GM12878 (cell line): ENCODE measurements around the gene UNC13B. TPM values are rescaled to one million over a fixed set of nuclear protein-coding genes. Genes with fewer than 3 reads are reported as not detected.

ENCODE experiments used
- ATAC-seq: fragments of 200-7000 bp; cut with Tn5 transposase; 3 replicates; pipeline ENCODE4 v1.9.1; 2020; ENCODE audit warnings: mild to moderate bottlenecking, moderate library complexity
- BruUV-seq: library from RNA; stranded (reverse); fragments of 400-500 nt; replicated peaks from 2 replicates; lab custom pipeline; 2021; lab: Mats Ljungman, UMichigan
- CTCF ChIA-PET: fragments of 300-600 bp; sonication (Branson Sonifier 250); formaldehyde crosslinking; extraction: SDS; loops from one replicate; lab custom pipeline; 2021; ENCODE audit warnings: inconsistent platforms; lab: Yijun Ruan, JAX
- POLR2A ChIA-PET: fragments of 350-600 bp; formaldehyde crosslinking; extraction: SDS; loops from one replicate; lab custom pipeline; 2021; ENCODE audit warnings: inconsistent platforms; lab: Charles Lee
- RAD21 ChIA-PET: fragments of 300-600 bp; sonication (Branson Sonifier 250); formaldehyde crosslinking; loops from one replicate; lab custom pipeline; 2023; ENCODE audit warnings: antibody characterized with exemption; ENCODE audit not compliant: unreplicated experiment; lab: Charles Lee
- SMC1A ChIA-PET: fragments of 300-600 bp; sonication (Branson Sonifier 250); formaldehyde crosslinking; loops from one replicate; lab custom pipeline; 2023; ENCODE audit not compliant: unreplicated experiment, uncharacterized antibody; lab: Charles Lee
- DNase-seq: peaks from one replicate; pipeline ENCODE4 v3.0.0-alpha.2; 2011; ENCODE audit warnings: low read depth, low spot score
- FAIRE-seq: peaks from 3 replicates; lab custom pipeline; 2011; peaks lifted over from hg19 to GRCh38; lab: Jason Lieb, UNC
- H2AFZ ChIP-seq: 2 replicates; pipeline ENCODE4 v1.6.0; 2011; ENCODE audit warnings: low read depth, low read length, control low read depth; ENCODE audit not compliant: control insufficient read depth
- H3K27ac ChIP-seq: 2 replicates; pipeline ENCODE4 v1.5.1; 2011; ENCODE audit warnings: control low read depth; ENCODE audit not compliant: control insufficient read depth, insufficient read depth
- H3K27me3 ChIP-seq, 2 experiments: replicated peaks in 1 of 2; 2 replicates each; pipeline versions ENCODE4 v1.6.0 to v1.6.1; 2011; ENCODE audit warnings: low read length in 1 of 2; ENCODE audit not compliant: control insufficient read depth in 2 of 2, insufficient read depth in 2 of 2
- H3K36me3 ChIP-seq, 2 experiments: 2 replicates each; pipeline ENCODE4 v1.5.1; 2011; ENCODE audit warnings: low read length in 1 of 2; ENCODE audit not compliant: control insufficient read depth in 2 of 2, insufficient read depth in 2 of 2
- H3K4me1 ChIP-seq: 2 replicates; pipeline ENCODE4 v1.6.1; 2011; ENCODE audit warnings: mild to moderate bottlenecking, low read length, moderate library complexity, mixed read lengths; ENCODE audit not compliant: control insufficient read depth, insufficient read depth
- H3K4me2 ChIP-seq: 2 replicates; pipeline ENCODE4 v1.6.0; 2011; ENCODE audit warnings: control low read depth; ENCODE audit not compliant: control insufficient read depth, insufficient read depth
- H3K4me3 ChIP-seq: fragments of 200-600 bp; sonication (generic); 2 replicates; pipeline ENCODE4 v1.5.1; 2016
- H3K79me2 ChIP-seq: 2 replicates; pipeline ENCODE4 v1.6.0; 2011; ENCODE audit warnings: low read length; ENCODE audit not compliant: control insufficient read depth, insufficient read depth
- H3K9ac ChIP-seq: 2 replicates; pipeline ENCODE4 v1.8.0; 2011; ENCODE audit warnings: low read length, control low read depth, mixed read lengths; ENCODE audit not compliant: control insufficient read depth, insufficient read depth
- H3K9me3 ChIP-seq: replicated peaks from 3 replicates; pipeline ENCODE4 v1.5.1; 2011; ENCODE audit warnings: mild to moderate bottlenecking, low read length; ENCODE audit not compliant: control insufficient read depth, insufficient read depth
- H4K20me1 ChIP-seq: 2 replicates; pipeline ENCODE4 v1.6.0; 2011; ENCODE audit not compliant: control insufficient read depth, insufficient read depth
- FOS ChIP-seq: IDR thresholded peaks from 3 replicates; pipeline ENCODE4 v1.6.1; 2011; ENCODE audit warnings: borderline replicate concordance; ENCODE audit not compliant: insufficient read length; ENCODE audit errors: extremely low read depth
- GABPA ChIP-seq: IDR thresholded peaks from 2 replicates; pipeline ENCODE4 v1.6.1; 2014; ENCODE audit warnings: antibody characterized with exemption, low read depth, mild to moderate bottlenecking, inconsistent platforms
- MYB ChIP-seq: fragments of 150-350 bp; IDR thresholded peaks from 2 replicates; pipeline ENCODE4 v1.6.1; 2014; ENCODE audit warnings: mild to moderate bottlenecking, low read depth, low read length, borderline replicate concordance
- NFYB ChIP-seq: IDR thresholded peaks from 2 replicates; pipeline ENCODE4 v1.6.1; 2011; ENCODE audit warnings: low read depth, mild to moderate bottlenecking, low read length, improper control_type of control experiment, moderate library complexity; ENCODE audit not compliant: insufficient read depth
- POLR2AphosphoS2 ChIP-seq: IDR thresholded peaks from 2 replicates; pipeline ENCODE4 v1.6.1; 2011; ENCODE audit warnings: low read depth, mild to moderate bottlenecking, low read length, improper control_type of control experiment, moderate library complexity
- SPI1 ChIP-seq: IDR thresholded peaks from 2 replicates; pipeline ENCODE4 v1.6.1; 2011; ENCODE audit warnings: low read depth, mild to moderate bottlenecking, low read length, moderate library complexity, borderline replicate concordance; ENCODE audit not compliant: insufficient read depth
- YY1 ChIP-seq: IDR thresholded peaks from 2 replicates; pipeline ENCODE4 v1.6.1; 2011; ENCODE audit warnings: low read depth, mild to moderate bottlenecking, low read length
- WGBS: methylation state at CpG from one replicate; pipeline ENCODE4 v1.1.6; 2016; ENCODE audit warnings: low lambda C conversion rate; ENCODE audit not compliant: insufficient replicate concordance, insufficient coverage; ENCODE audit errors: missing lambda C conversion rate; 5-methylcytosine and 5-hydroxymethylcytosine counted together
- in situ Hi-C: fragments of 300-500 bp; cut with MboI; formaldehyde crosslinking; loops from 9 replicates; pipeline ENCODE4 v1.14.3; 2018; ENCODE audit warnings: mixed read lengths
- intact Hi-C: fragments of 100-400 bp; cut with micrococcal nuclease; formaldehyde crosslinking; loops from one replicate; pipeline ENCODE4 v1.14.2; 2022; ENCODE audit not compliant: unreplicated experiment
- polyA plus RNA-seq, 11 experiments: library from polyadenylated mRNA; depleted of rRNA in 4 of 11; unstranded in 6 of 11; stranded (reverse) in 5 of 11; fragments of >200 nt; fragmentation: Nextera tagmentation in 4 of 11; fragmentation: Illumina TruSeq in 1 of 11; extraction: Ambion mirVana in 4 of 11; extraction: Trizol in 1 of 11; gene quantifications; 1 replicate in 1 of 11; 2 replicates in 10 of 11; pipeline versions ENCODE4 v1.2.1 to v1.2.3, GENCODE V29; 2011 to 2016; ENCODE audit warnings: inconsistent platforms in 2 of 11, missing spikeins in 2 of 11, low read depth in 1 of 11
- total RNA-seq, 4 experiments: library from RNA; depleted of rRNA in 3 of 4; stranded (reverse); fragments of >200 nt in 3 of 4; fragmentation: Illumina TruSeq in 1 of 4; extraction: Trizol in 1 of 4; gene quantifications; 2 replicates each; pipeline versions ENCODE4 v1.2.1 to v1.2.3, GENCODE V29; 2013 to 2021
- TF ChIP-seq, protein P1 (sequence below): fragments of 450-650 bp; formaldehyde crosslinking; IDR thresholded peaks from 2 replicates; pipeline ENCODE4 v1.4.0; 2020; ENCODE audit warnings: mild to moderate bottlenecking, moderate library complexity
- TF ChIP-seq, protein P2 (sequence below): IDR thresholded peaks from 2 replicates; pipeline ENCODE4 v1.6.1; 2011; ENCODE audit warnings: low read depth, mild to moderate bottlenecking, low read length, moderate library complexity, borderline replicate concordance; ENCODE audit errors: extremely low read depth

Gene UNC13B
- total and polyA plus RNA-seq, 10 of the 15 experiments (the other 5 are each of a cell fraction or from before 2014, with no cell fraction given), result under 0.01 to 0.42 (median 0.06) TPM; not detected in 4

DNA sequence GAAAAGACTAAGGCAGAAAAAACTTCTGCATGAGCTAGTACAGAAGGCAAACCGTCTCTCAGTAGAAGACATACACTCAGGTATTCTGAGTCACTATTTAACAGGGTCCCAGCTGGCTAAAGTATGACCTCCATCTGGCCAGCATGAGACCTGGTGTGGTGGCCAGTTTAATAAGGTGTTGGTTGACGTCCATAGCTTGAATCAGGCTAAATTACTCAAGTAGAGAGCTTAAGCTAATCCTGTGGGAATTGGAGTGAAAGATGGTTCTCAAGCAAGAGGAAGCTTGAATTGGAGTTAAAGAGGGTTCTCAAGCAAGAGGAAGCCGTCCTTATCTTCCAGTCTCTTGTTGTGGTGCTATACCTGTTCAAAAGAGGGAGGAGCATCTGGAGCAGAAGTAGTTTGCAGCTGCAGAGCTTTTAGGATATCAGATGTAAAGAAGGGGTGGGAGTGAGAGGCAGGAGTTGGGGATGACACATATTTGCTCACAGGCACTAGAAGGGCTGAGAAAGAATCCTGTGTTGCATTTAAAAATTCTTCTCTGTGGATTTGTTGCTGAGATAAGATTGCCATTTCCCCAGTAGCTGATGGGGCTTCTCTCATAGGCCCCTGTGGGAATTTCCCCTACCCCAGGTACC lies 192.0 kb downstream of the UNC13B start:
- no peak for ATAC-seq
- TF ChIP-seq, protein P1, sequence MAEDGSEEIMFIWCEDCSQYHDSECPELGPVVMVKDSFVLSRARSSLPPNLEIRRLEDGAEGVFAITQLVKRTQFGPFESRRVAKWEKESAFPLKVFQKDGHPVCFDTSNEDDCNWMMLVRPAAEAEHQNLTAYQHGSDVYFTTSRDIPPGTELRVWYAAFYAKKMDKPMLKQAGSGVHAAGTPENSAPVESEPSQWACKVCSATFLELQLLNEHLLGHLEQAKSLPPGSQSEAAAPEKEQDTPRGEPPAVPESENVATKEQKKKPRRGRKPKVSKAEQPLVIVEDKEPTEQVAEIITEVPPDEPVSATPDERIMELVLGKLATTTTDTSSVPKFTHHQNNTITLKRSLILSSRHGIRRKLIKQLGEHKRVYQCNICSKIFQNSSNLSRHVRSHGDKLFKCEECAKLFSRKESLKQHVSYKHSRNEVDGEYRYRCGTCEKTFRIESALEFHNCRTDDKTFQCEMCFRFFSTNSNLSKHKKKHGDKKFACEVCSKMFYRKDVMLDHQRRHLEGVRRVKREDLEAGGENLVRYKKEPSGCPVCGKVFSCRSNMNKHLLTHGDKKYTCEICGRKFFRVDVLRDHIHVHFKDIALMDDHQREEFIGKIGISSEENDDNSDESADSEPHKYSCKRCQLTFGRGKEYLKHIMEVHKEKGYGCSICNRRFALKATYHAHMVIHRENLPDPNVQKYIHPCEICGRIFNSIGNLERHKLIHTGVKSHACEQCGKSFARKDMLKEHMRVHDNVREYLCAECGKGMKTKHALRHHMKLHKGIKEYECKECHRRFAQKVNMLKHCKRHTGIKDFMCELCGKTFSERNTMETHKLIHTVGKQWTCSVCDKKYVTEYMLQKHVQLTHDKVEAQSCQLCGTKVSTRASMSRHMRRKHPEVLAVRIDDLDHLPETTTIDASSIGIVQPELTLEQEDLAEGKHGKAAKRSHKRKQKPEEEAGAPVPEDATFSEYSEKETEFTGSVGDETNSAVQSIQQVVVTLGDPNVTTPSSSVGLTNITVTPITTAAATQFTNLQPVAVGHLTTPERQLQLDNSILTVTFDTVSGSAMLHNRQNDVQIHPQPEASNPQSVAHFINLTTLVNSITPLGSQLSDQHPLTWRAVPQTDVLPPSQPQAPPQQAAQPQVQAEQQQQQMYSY (CRISPR knock-in tag), result no peak
- TF ChIP-seq SPI1 (no peak), POLR2AphosphoS2 (no peak), YY1 (no peak), GABPA (no peak), FOS (no peak), MYB (no peak), NFYB (no peak)
- TF ChIP-seq, protein P2, sequence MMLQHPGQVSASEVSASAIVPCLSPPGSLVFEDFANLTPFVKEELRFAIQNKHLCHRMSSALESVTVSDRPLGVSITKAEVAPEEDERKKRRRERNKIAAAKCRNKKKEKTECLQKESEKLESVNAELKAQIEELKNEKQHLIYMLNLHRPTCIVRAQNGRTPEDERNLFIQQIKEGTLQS, result no peak
- TF ChIP-seq, all 136 proteins: peak for 0
- Histone ChIP-seq H3K79me2 (no peaks in the 10 kb centered on the region), H2AFZ (no peak overlapping the region), H3K4me3 (no peak overlapping the region), H4K20me1 (no peaks in the 10 kb centered on the region), H3K27ac (no peak overlapping the region), H3K36me3 (no peaks in the 10 kb centered on the region), H3K4me2 (no peak overlapping the region), H3K27me3 (no peaks in the 10 kb centered on the region), H3K9me3 (no peaks in the 10 kb centered on the region), H3K4me1 (no peaks in the 10 kb centered on the region), H3K9ac (no peak overlapping the region)
- ChIA-PET SMC1A (interaction anchor here (1.1 kb wide), 1 partner anchor 17 kb away, joined by 3 read pairs; no protein-coding TSS in a partner anchor), RAD21 (no interaction called here), CTCF (no interaction called here), POLR2A (no interaction called here)
- BruUV-seq, result no TSS peak
- in situ Hi-C loops, result no loop called here
- intact Hi-C loops, result no loop called here
- FAIRE-seq, result no peak
- no peak for DNase-seq
- 0% methylated on average over 3 of the region's 3 CpGs for WGBS
